Measurements from ENCODE around the gene CNFN. TPM values are rescaled to one million over a fixed set of nuclear protein-coding genes. Genes with fewer than 3 reads are reported as not detected.

CNFN gene
- total RNA-seq, 1 donor from 2014 or later: 5.7 TPM

- TF ChIP-seq, protein P1, sequence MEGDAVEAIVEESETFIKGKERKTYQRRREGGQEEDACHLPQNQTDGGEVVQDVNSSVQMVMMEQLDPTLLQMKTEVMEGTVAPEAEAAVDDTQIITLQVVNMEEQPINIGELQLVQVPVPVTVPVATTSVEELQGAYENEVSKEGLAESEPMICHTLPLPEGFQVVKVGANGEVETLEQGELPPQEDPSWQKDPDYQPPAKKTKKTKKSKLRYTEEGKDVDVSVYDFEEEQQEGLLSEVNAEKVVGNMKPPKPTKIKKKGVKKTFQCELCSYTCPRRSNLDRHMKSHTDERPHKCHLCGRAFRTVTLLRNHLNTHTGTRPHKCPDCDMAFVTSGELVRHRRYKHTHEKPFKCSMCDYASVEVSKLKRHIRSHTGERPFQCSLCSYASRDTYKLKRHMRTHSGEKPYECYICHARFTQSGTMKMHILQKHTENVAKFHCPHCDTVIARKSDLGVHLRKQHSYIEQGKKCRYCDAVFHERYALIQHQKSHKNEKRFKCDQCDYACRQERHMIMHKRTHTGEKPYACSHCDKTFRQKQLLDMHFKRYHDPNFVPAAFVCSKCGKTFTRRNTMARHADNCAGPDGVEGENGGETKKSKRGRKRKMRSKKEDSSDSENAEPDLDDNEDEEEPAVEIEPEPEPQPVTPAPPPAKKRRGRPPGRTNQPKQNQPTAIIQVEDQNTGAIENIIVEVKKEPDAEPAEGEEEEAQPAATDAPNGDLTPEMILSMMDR (conservative IDR thresholded peaks at IDR 0.05; ENCODE audit: low read depth, low read length): no peak
- no peak for DNase-seq (ENCODE audit: low read depth)
- no peak overlapping the region for H3K4me3 ChIP-seq (ENCODE audit: low read depth, low read length)
Observed at GRCh38 chr19:42368360-42368759, 21.7 kb downstream of the CNFN start.

DNA sequence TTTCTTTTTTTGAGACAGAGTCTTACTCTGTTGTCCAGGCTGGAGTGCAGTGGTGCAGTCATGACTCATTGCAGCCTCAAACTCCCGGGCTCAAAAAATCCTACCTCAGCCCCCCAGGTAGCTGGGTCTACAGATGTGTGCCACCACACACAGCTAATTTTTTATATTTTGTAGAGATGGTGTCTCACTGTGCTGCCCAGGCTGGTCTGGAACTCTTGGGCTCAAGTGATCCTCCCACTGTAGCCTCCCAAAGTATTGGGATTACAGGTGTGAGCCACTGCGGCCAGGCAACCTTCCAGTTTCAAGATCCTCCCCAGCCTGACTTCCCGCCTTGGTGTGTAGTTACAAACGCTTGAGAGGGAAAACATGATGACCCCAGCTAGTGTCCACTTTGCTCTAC is 22.2 kb downstream of the CNFN start:
- TF ChIP-seq, protein P1 (conservative IDR thresholded peaks at IDR 0.05; ENCODE audit: low read depth, low read length): no peak
- H3K4me3 ChIP-seq (ENCODE audit: low read depth, low read length): no peak overlapping the region
- DNase-seq (ENCODE audit: low read depth): no peak

- DNase-seq (ENCODE audit: low read depth): no peak
- TF ChIP-seq, protein P1 (conservative IDR thresholded peaks at IDR 0.05; ENCODE audit: low read depth, low read length): no peak
- no peak overlapping the region for H3K4me3 ChIP-seq (ENCODE audit: low read depth, low read length)
Observed at GRCh38 chr19:42366673-42367072, 23.4 kb downstream of the CNFN start.

DNA sequence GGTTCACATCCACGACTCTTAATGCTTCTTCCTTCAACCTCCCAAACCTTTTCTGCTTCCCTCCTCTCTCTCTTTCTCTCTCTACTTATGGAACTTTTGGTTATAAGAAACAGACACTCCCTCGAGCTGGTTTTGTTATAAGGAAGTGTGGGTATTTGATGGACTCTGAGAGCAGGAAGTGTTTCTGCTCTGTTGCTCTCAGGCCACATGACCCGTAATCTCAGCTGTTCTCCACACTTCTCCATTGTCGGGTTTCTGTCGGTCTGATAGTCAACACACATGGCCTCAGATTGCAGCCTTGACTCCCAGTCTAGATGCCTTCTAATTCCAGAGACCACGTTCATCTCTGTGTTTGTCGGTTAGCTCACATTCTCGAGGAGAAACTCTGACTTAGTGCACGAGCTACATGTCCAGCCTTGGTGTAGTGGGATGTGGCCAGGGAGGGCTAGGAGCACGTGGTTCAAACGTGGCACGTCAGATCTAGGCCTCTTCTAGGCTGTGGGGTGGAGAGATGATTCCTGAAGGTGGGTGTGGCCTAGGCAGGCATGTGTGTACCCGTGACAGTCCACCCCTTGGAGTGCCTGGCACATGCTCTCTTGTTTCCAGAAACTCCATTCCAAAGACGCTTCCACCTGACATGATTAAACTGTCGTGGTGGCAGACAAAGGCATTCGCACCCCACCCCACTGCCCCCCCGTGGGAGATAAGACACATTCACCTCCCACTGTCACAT is 26.3 kb downstream of the CNFN start:
- no peak for DNase-seq (ENCODE audit: low read depth)
- H3K4me3 ChIP-seq (ENCODE audit: low read depth, low read length): no peak overlapping the region
- TF ChIP-seq, protein P1 (conservative IDR thresholded peaks at IDR 0.05; ENCODE audit: low read depth, low read length): no peak

DNA sequence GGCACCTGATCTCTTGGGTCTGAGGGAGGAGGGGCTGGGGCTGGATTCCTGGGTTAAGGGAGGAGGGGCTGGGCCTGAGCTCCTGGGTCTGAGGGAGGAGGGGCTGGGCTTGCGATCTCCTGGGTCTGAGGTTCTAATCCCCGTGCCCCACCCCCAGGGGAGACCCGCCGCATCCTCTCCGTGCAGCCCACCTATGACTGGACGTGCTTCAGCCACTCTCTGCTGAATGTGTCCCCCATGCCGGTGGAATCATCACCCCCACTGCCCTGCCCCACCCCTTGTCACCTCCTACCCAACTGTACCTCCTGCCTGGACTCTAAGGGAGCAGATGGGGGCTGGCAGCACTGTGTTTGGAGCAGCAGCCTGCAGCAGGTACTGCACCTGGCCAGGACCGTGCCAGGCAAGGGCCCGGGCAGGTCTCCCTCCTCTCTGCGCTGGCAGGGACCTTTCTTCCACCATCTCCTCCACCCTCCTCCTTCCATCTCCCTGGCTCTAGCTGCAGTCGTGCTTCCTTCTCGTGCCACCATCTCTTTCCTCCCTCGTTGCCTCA is 27.1 kb downstream of the CNFN start:
- TF ChIP-seq, protein P1 (conservative IDR thresholded peaks at IDR 0.05; ENCODE audit: low read depth, low read length): no peak
- no peak for DNase-seq (ENCODE audit: low read depth)
- no peak overlapping the region for H3K4me3 ChIP-seq (ENCODE audit: low read depth, low read length)

- TF ChIP-seq, protein P1 (conservative IDR thresholded peaks at IDR 0.05; ENCODE audit: low read depth, low read length): no peak
- no peak for DNase-seq (ENCODE audit: low read depth)
- no peak overlapping the region for H3K4me3 ChIP-seq (ENCODE audit: low read depth, low read length)
Observed at GRCh38 chr19:42362342-42362741, 27.8 kb downstream of the CNFN start.

DNA sequence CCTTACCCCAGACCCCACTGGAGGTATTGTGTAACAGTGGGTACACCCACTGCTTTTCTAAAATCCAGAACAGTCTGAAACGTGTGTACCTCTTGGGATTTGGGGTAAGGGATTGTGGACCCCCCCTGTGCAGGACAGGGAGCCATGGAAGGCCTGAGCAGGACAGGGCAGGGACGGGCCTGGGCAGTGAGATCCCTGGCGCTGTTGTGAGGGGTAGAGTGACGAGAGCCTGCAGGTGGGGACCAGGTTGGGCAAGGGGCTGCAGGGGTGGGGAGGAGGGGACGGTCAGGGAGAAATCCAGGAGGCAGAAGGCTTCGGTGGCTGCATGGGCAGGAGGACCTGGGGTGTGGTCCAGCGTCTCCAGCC is 28.6 kb downstream of the CNFN start:
- H3K4me3 ChIP-seq (ENCODE audit: low read depth, low read length): no peak overlapping the region
- TF ChIP-seq, protein P1 (conservative IDR thresholded peaks at IDR 0.05; ENCODE audit: low read depth, low read length): no peak
- DNase-seq (ENCODE audit: low read depth): no peak
